GM19455 (cell line): ENCODE results near the gene ZNF726.
"Not testable (repeated sequence)": the region's sequence is repeated elsewhere in the genome, so short reads cannot be mapped to it uniquely, and the experiment has no call there.

ENCODE experiments used
- ATAC-seq: cut with Tn5 transposase; IDR thresholded peaks from one replicate; pipeline ENCODE4 v1.9.1; 2021; ENCODE audit not compliant: unreplicated experiment

Gene ZNF726

GRCh38 chr19:23914402-23915286 lies at the start of gene ZNF726:
Gene ZNF726, plus strand, starts transcription at chr19:23914886. Its CDS starts 109 bp downstream, at chr19:23914995.
- ATAC-seq: peak; percentile 95

DNA sequence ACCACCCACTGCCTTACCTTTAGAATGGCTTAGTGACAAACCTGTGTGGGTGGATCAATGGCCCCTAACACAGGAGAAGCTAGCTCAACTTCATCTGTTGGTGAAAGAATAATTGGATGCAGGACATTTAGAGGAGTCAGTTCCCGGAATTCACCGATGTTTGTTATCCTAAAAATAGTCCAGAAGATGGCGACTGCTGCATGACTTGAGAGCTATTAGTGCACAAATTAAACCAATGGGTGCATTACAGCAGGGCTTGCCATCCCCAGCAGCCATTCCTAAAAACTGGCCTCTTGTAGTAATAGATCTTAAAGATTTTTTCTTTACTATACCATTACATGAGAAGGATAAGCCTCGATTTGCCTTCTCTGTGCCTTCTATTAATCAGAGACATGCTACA lies 46.8 kb upstream of the ZNF726 start:
- ATAC-seq: no peak

- no peak for ATAC-seq
These were observed 46.1 kb upstream of the ZNF726 start for GRCh38 chr19:23868630-23869029.

DNA sequence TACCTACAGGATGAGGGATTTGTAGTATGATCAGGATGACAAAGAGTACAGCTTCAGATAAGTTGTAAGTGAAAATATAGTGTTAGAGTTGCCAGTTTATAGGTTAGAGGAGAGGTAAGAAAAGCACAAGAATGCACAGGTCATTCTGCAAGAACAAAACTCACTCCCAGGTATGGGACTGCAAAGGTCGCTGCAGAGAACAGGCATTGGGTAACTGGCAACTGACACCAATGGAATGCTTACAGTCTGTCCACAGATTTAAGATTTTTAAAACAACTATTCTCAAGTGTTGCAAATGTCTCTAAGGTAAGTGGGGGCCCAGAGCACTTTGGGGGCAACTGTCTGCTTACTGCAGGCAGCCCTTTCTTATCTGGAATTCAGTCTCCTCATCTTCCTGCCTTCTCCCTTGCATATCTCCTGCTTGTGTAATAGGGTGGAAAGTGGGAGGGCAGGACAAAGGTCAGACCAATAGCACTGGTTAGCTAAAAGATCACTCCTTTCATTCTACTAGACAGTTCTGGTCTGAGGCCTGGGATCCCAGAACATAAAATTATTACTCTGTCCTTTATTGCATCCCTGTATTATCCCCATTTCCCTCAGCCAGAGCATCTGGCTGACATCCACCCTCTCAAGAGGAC lies 42.3 kb upstream of the ZNF726 start:
- no peak for ATAC-seq

- ATAC-seq: no peak
These were observed 38.4 kb upstream of the ZNF726 start for GRCh38 chr19:23876261-23876660.

GRCh38 chr19:23876756-23877155 lies 37.9 kb upstream of the ZNF726 start:
- not testable (repeated sequence) for ATAC-seq

GRCh38 chr19:23882493-23882892 lies 32.2 kb upstream of the ZNF726 start:
- ATAC-seq: no peak

DNA sequence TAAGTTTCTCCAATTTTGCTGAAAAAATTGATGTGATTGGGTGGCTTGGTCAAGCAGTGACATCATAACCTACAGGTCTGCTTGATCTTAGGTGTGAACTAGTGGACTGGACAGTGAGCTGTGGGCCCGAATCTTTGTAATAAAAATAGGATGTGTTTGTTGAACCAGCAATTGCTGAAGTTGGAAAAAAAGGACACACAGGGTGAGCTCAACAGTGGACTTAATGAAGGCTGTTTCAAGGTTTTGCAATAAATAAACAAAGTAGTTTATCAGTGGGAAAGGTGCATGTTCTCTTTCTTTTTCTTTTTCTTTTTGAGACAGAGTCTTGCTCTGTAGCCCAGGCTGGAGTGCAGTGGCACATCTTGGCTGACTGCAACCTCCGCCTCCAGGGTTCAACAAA lies 30.3 kb upstream of the ZNF726 start:
- ATAC-seq: no peak

DNA sequence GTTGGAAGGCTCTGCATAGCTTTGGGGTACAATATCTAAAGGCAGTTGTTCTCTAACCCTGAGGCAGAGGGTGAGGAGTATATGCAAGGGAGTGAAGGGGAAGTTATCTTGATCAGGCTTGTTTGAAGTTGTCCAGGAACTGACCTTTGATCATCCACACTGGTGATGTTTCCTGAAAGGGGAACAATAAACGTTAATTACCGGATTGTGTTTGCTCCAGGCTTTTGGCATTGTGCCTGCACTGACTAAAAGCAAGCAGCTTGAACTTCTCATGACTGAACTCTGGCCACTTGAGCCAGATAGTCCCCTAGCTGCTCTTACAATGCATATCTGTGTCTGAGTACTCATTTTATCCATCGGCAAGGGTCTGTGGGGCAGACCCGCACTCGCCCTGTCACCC lies 27.0 kb upstream of the ZNF726 start:
- ATAC-seq: no peak

DNA sequence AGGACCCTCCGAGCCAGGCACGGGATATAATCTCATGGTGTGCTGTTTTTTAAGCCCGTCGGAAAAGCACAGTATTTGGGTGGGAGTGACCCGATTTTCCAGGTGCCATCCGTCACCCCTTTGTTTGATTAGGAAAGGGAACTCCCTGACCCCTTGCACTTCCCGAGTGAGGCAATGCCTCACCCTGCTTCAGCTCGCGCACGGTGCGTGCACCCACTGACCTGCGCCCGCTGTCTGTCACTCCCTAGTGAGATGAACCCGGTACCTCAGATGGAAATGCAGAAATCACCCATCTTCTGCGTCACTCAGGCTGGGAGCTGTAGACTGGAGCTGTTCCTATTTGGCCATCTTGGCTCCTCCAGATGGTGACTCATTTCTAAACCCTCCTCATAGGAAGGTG lies 18.6 kb upstream of the ZNF726 start:
- ATAC-seq: not testable (repeated sequence)

- no peak for ATAC-seq
These were observed 17.8 kb upstream of the ZNF726 start for GRCh38 chr19:23896912-23897311.

- ATAC-seq: no peak
These were observed 13.3 kb upstream of the ZNF726 start for GRCh38 chr19:23901360-23901759.

- ATAC-seq: no peak
These were observed 10.3 kb upstream of the ZNF726 start for GRCh38 chr19:23904406-23904805.

GRCh38 chr19:23905771-23906170 lies 8.9 kb upstream of the ZNF726 start:
- no peak for ATAC-seq

DNA sequence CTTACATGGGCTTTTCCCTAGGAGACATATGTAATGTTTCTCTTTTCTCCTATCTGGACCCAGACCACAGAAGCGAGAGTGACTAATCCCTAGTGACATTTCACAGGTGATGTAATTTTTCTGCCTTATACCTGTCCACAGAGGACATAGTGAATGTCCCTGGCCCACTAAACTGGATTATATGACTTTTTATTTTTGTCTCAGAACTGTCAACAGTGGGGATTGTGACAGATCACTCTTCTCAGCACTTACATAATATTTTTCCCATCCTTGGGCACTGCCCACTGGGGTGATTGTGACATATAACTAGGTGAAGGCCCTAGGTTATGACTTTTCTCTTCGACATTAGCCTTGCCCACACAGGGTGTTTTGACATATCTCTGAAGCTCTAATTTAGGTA lies 7.9 kb upstream of the ZNF726 start:
- no peak for ATAC-seq

GRCh38 chr19:23908165-23908564 lies 6.5 kb upstream of the ZNF726 start:
- no peak for ATAC-seq

GRCh38 chr19:23909222-23909621 lies 5.5 kb upstream of the ZNF726 start:
- ATAC-seq: no peak

GRCh38 chr19:23913931-23914330 lies 755 bp upstream of the ZNF726 start:
- ATAC-seq: no peak

GRCh38 chr19:23916991-23917390 lies 2.3 kb downstream of the ZNF726 start:
- ATAC-seq: no peak

DNA sequence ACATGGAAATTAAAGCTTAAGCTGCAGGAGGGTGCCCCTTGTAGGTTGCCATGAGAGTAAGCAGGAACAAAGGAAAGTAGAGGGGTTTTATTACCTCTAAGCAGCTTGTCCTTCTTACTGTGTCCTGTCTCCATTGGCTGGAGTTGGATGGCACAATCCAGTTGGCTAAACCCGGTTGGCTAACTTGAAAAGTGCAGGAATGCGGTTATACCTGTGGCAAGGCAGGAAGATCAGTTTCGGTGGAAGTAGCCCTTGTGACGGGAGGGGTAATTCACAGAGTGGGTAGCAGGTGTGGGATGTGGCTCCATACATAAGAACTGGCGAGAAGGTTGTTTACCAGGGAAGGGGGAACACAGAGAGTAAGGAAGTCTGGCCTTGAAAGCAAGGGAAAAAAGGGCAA lies 3.2 kb downstream of the ZNF726 start:
- ATAC-seq: no peak

- ATAC-seq: no peak
These were observed 10.6 kb downstream of the ZNF726 start for GRCh38 chr19:23925285-23925684.

DNA sequence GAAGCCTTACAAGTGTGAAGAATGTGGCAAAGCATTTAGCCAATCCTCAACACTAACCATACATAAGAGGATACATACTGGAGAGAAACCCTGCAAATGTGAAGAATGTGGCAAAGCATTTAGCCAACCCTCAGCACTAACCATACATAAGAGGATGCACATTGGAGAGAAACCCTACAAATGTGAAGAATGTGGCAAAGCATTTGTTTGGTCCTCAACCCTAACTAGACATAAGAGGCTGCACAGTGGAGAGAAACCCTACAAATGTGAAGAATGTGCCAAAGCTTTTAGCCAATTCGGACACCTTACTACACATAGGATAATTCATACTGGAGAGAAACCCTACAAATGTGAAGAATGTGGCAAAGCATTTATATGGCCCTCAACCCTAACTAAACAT lies 18.2 kb downstream of the ZNF726 start:
- ATAC-seq: no peak
